SK-N-SH (cell line): ENCODE measurements around the gene TSSK6. TPM values are rescaled to one million over a fixed set of nuclear protein-coding genes. Genes with fewer than 3 reads are reported as not detected.

Experiments
- CTCF ChIA-PET: fragments of 300-600, 350-600 bp; formaldehyde crosslinking; extraction: SDS; loops from one replicate; lab custom pipeline; 2021; lab: Yijun Ruan, JAX
- POLR2A ChIA-PET: fragments of 350-600 bp; sonication (Branson Sonifier 250); formaldehyde crosslinking; extraction: SDS; loops from one replicate; lab custom pipeline; 2020; ENCODE audit warnings: antibody characterized with exemption, inconsistent platforms; lab: Yijun Ruan, JAX
- DNase-seq: peaks from one replicate; pipeline ENCODE4 v3.0.0; 2012
- H2AFZ ChIP-seq: fragments of 200-600 bp; sonication (generic); 2 replicates; pipeline ENCODE4 v1.8.1; 2016; ENCODE audit warnings: antibody characterized with exemption, mild to moderate bottlenecking, low read depth
- H3F3A ChIP-seq: fragments of 200-600 bp; sonication (generic); replicated peaks from 2 replicates; pipeline ENCODE3; 2016; ENCODE audit warnings: antibody characterized with exemption, mild to moderate bottlenecking; ENCODE audit not compliant: insufficient read depth
- H3K27ac ChIP-seq, 2 experiments: fragments of 200-500 bp in 1 of 2; fragments of 200-600 bp in 1 of 2; sonication (Bioruptor generic) in 1 of 2; sonication (generic), shearing (Covaris generic) in 1 of 2; 2 replicates each; pipeline versions ENCODE4 v1.5.1 to v1.6.1; 2014 to 2016; ENCODE audit warnings: low read depth in 2 of 2, inconsistent platforms in 1 of 2, low read length in 1 of 2, mild to moderate bottlenecking in 1 of 2, mixed read lengths in 1 of 2
- H3K27me3 ChIP-seq: fragments of 200-600 bp; sonication (generic), shearing (Covaris generic); 2 replicates; pipeline ENCODE4 v1.6.1; 2016; ENCODE audit warnings: mixed run types; ENCODE audit not compliant: insufficient read depth
- H3K36me3 ChIP-seq, 2 experiments: fragments of 200-500 bp in 1 of 2; fragments of 200-600 bp in 1 of 2; sonication (Bioruptor generic) in 1 of 2; sonication (generic) in 1 of 2; replicated peaks in 1 of 2; 2 replicates each; pipeline versions ENCODE3 to v1.5.1; 2014 to 2016; ENCODE audit warnings: low read length in 1 of 2, mild to moderate bottlenecking in 1 of 2; ENCODE audit not compliant: insufficient read depth in 2 of 2, control insufficient read depth in 1 of 2
- H3K4me1 ChIP-seq, 2 experiments: fragments of 200-500 bp in 1 of 2; fragments of 200-600 bp in 1 of 2; sonication (Bioruptor generic) in 1 of 2; sonication (generic), shearing (Covaris generic) in 1 of 2; 2 replicates each; pipeline versions ENCODE4 v1.5.1 to v1.6.1; 2014 to 2016; ENCODE audit warnings: low read depth in 1 of 2, low read length in 1 of 2, mixed run types in 1 of 2; ENCODE audit not compliant: insufficient read depth in 2 of 2, control insufficient read depth in 1 of 2
- H3K4me2 ChIP-seq: fragments of 200-600 bp; sonication (generic), shearing (Covaris generic); 2 replicates; pipeline ENCODE4 v1.6.1; 2017; ENCODE audit warnings: mixed run types
- H3K4me3 ChIP-seq, 2 experiments: fragments of 200-500 bp in 1 of 2; fragments of 200-600 bp in 1 of 2; sonication (Bioruptor generic) in 1 of 2; sonication (generic), shearing (Covaris generic) in 1 of 2; 2 replicates each; pipeline versions ENCODE4 v1.5.1 to v1.8.1; 2014 to 2016; ENCODE audit warnings: low read depth in 2 of 2, inconsistent platforms in 1 of 2, low read length in 1 of 2, mild to moderate bottlenecking in 1 of 2, mixed read lengths in 1 of 2, moderate library complexity in 1 of 2
- H3K79me2 ChIP-seq: fragments of 200-600 bp; sonication (generic); 2 replicates; pipeline ENCODE4 v1.8.1; 2017; ENCODE audit warnings: mild to moderate bottlenecking; ENCODE audit not compliant: insufficient read depth
- H3K9ac ChIP-seq: fragments of 200-600 bp; sonication (generic); 2 replicates; pipeline ENCODE4 v1.6.1; 2017; ENCODE audit warnings: mixed run types
- H3K9me2 ChIP-seq: fragments of 200-600 bp; sonication (generic); 2 replicates; pipeline ENCODE4 v1.6.1; 2017; ENCODE audit warnings: mixed run types
- H3K9me3 ChIP-seq: fragments of 200-600 bp; sonication (generic); 2 replicates; pipeline ENCODE4 v1.6.1; 2017; ENCODE audit warnings: mixed run types, mild to moderate bottlenecking, moderate library complexity
- H4K20me1 ChIP-seq: fragments of 200-600 bp; sonication (generic); 2 replicates; pipeline ENCODE4 v1.6.1; 2017; ENCODE audit warnings: mild to moderate bottlenecking, mixed run types; ENCODE audit not compliant: insufficient read depth
- ELF1 ChIP-seq: IDR thresholded peaks from 2 replicates; pipeline ENCODE4 v1.4.0; 2012
- EZH2phosphoT487 ChIP-seq: fragments of 200-600 bp; sonication (generic); IDR thresholded peaks from 2 replicates; pipeline ENCODE4 v1.6.1; 2017; ENCODE audit warnings: low read depth, mixed run types, mild to moderate bottlenecking, antibody characterized with exemption, moderate library complexity, borderline replicate concordance
- FOSL2 ChIP-seq: IDR thresholded peaks from 2 replicates; pipeline ENCODE4 v1.4.0; 2012; ENCODE audit warnings: low read depth, mild to moderate bottlenecking, moderate library complexity, borderline replicate concordance
- FOXJ3 ChIP-seq: sonication (generic); formaldehyde crosslinking; IDR thresholded peaks from 2 replicates; pipeline ENCODE4 v1.5.1; 2020; ENCODE audit warnings: mild to moderate bottlenecking, missing genetic modification reagents
- GABPA ChIP-seq: IDR thresholded peaks from 2 replicates; pipeline ENCODE4 v1.4.0; 2012; ENCODE audit warnings: low read depth, mild to moderate bottlenecking
- GATA2 ChIP-seq: sonication (generic); formaldehyde crosslinking; IDR thresholded peaks from 2 replicates; pipeline ENCODE4 v1.5.0; 2020; ENCODE audit warnings: mild to moderate bottlenecking, missing genetic modification reagents
- JUND ChIP-seq: IDR thresholded peaks from 2 replicates; pipeline ENCODE4 v1.4.0; 2012
- MAX ChIP-seq: IDR thresholded peaks from 2 replicates; pipeline ENCODE4 v1.4.0; 2012; ENCODE audit warnings: low read depth
- MXI1 ChIP-seq: IDR thresholded peaks from 2 replicates; pipeline ENCODE4 v1.6.1; 2012; ENCODE audit warnings: mild to moderate bottlenecking, low read depth, low read length, improper control_type of control experiment
- NRF1 ChIP-seq: IDR thresholded peaks from 2 replicates; pipeline ENCODE4 v1.6.1; 2012; ENCODE audit warnings: low read depth, mild to moderate bottlenecking, low read length
- PBX3 ChIP-seq: IDR thresholded peaks from 2 replicates; pipeline ENCODE4; 2012
- POLR2AphosphoS5 ChIP-seq: IDR thresholded peaks from 2 replicates; pipeline ENCODE4 v1.6.1; 2012; ENCODE audit warnings: low read depth, low read length
- RAD21 ChIP-seq: IDR thresholded peaks from 2 replicates; pipeline ENCODE4 v1.6.1; 2012; ENCODE audit warnings: mild to moderate bottlenecking, low read length
- RCOR1 ChIP-seq: fragments of 150-350 bp; IDR thresholded peaks from 2 replicates; pipeline ENCODE4 v1.6.1; 2017; ENCODE audit warnings: antibody characterized with exemption, low read length
- RXRA ChIP-seq: IDR thresholded peaks from 2 replicates; pipeline ENCODE4 v1.4.0; 2012; ENCODE audit warnings: low read depth, mild to moderate bottlenecking, borderline replicate concordance
- TAF1 ChIP-seq: IDR thresholded peaks from 2 replicates; pipeline ENCODE4 v1.6.1; 2012; ENCODE audit warnings: low read depth, mild to moderate bottlenecking, low read length, moderate library complexity, borderline replicate concordance
- TCF12 ChIP-seq: IDR thresholded peaks from 2 replicates; pipeline ENCODE4 v1.4.0; 2012
- WGBS: methylation state at CpG from one replicate; pipeline ENCODE4 v1.1.6; 2017; ENCODE audit warnings: low lambda C conversion rate; 5-methylcytosine and 5-hydroxymethylcytosine counted together
- polyA plus RNA-seq, 3 experiments: library from polyadenylated mRNA; depleted of rRNA; stranded (reverse); fragments of >200 nt; gene quantifications; 2 replicates each; pipeline ENCODE4 v1.2.3, GENCODE V29; 2012
- TF ChIP-seq, protein P1 (sequence below): IDR thresholded peaks from 2 replicates; pipeline ENCODE4 v1.4.0; 2012; ENCODE audit warnings: low read depth, borderline replicate concordance
- TF ChIP-seq, protein P2 (sequence below): fragments of 200-600 bp; sonication (generic); IDR thresholded peaks from 2 replicates; pipeline ENCODE4 v1.6.1; 2017; ENCODE audit warnings: antibody characterized with exemption, mild to moderate bottlenecking, moderate library complexity
- TF ChIP-seq, protein P3 (sequence below): IDR thresholded peaks from 2 replicates; pipeline ENCODE4 v1.4.0; 2012; ENCODE audit warnings: low read depth, borderline replicate concordance

The TSSK6 gene
- polyA plus RNA-seq, 1 of the 3 experiments (the other 2 are of a cell fraction), result 3.1 TPM

DNA sequence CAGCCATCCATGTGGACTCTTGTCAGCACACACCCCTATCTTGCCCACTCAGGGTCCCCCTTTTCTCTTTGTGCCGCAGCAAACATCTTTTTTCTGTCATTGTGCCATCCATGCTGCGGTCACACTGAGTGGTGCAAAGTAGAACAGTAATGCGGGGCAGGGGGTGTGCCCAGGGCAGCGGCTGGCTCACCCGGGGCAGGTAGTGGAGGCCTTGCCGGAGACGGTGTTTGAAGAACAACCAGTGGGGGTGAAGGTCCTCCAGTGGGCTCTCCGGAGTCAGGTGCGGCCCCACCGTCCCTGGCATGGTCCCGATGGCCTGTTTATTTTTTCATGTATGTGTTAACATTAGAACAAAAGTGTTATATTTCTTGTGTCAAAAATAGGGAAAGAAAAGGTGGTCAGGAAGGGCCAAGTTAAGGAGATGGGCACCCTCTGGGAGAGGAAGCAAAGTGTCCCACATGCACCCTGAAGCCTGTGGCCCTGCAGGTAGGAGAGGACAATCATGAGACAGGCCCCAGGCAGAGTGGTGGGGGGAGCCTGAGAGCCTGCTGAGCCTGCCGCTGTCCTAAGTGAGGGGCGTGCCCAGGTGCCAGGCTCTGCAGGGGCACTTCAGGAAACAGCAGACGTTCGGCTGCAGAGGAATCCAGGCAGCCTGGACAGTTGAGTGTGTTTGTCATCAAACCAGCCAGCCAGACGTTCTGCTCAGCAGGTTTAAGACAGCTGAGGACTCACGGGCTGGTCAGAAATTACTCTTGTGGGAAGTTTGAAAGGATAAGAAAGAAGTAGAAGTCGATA lies 12.3 kb downstream of the TSSK6 start:
- no peak for DNase-seq
- Histone ChIP-seq H3K4me2 (no peak overlapping the region), H3K9me2 (no peaks in the 10 kb centered on the region), H3K27ac (no peak overlapping the region), H3F3A (no peaks in the 10 kb centered on the region), H3K36me3 (peaks cover 9 to 75% of the 10 kb centered on the region in 2 experiments), H3K9me3 (no peaks in the 10 kb centered on the region), H3K4me3 (no peak overlapping the region), H3K9ac (no peak overlapping the region), H4K20me1 (no peaks in the 10 kb centered on the region), H2AFZ (no peak overlapping the region), H3K79me2 (no peaks in the 10 kb centered on the region), H3K27me3 (no peaks in the 10 kb centered on the region), H3K4me1 (no peaks in the 10 kb centered on the region)
- TF ChIP-seq RCOR1 (no peak), FOXJ3 (CRISPR knock-in tag) (no peak), JUND (no peak), ELF1 (no peak), EZH2phosphoT487 (no peak), PBX3 (no peak), RAD21 (no peak), GABPA (no peak), MAX (no peak), MXI1 (no peak), FOSL2 (no peak)
- TF ChIP-seq, protein P1, sequence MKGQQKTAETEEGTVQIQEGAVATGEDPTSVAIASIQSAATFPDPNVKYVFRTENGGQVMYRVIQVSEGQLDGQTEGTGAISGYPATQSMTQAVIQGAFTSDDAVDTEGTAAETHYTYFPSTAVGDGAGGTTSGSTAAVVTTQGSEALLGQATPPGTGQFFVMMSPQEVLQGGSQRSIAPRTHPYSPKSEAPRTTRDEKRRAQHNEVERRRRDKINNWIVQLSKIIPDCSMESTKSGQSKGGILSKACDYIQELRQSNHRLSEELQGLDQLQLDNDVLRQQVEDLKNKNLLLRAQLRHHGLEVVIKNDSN, result no peak
- 93% methylated on average over 17 of the region's 18 CpGs for WGBS
- CTCF ChIA-PET, result no interaction called here
- POLR2A ChIA-PET, result no interaction called here

DNA sequence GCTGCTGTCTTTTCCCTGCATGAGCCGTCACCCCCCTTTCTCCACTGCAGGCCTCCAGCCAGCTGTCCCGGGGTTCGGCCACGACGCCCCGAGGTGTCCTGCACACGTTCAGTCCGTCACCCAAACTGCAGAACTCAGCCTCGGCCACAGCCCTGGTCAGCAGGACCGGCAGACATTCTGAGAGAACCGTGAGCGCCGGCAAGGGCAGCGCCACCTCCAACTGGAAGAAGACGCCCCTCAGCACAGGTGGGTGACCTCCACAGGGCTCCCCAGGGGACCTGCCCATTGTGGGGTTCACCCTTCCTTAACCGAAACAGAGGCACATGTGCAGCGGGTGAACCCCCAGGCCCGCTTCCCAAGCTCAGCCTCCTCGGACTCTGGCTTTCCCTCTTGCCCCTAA lies 13.1 kb downstream of the TSSK6 start:
- Histone ChIP-seq H3K4me3 (no peak overlapping the region), H4K20me1 (no peaks in the 10 kb centered on the region), H3K9me2 (no peaks in the 10 kb centered on the region), H3K4me1 (no peaks in the 10 kb centered on the region), H3K79me2 (no peaks in the 10 kb centered on the region), H3K4me2 (no peak overlapping the region), H3K9ac (no peak overlapping the region), H3K27ac (no peak overlapping the region), H3K27me3 (no peaks in the 10 kb centered on the region), H3F3A (no peaks in the 10 kb centered on the region), H2AFZ (no peak overlapping the region), H3K36me3 (peaks cover 6 to 70% of the 10 kb centered on the region in 2 experiments), H3K9me3 (no peaks in the 10 kb centered on the region)
- ChIA-PET CTCF (interaction anchor here (1.0 kb wide), 1 partner anchor 13 kb away, joined by 4 read pairs; no protein-coding TSS in a partner anchor), POLR2A (no interaction called here)
- WGBS, result 96% methylated on average over 12 of the region's 19 CpGs
- no peak for DNase-seq
- TF ChIP-seq TCF12 (no peak), GABPA (no peak), EZH2phosphoT487 (no peak), GATA2 (CRISPR knock-in tag) (no peak), TAF1 (no peak), RXRA (no peak), JUND (no peak), ELF1 (no peak), PBX3 (no peak), MAX (no peak), NRF1 (no peak), POLR2AphosphoS5 (no peak)
- TF ChIP-seq, protein P2, sequence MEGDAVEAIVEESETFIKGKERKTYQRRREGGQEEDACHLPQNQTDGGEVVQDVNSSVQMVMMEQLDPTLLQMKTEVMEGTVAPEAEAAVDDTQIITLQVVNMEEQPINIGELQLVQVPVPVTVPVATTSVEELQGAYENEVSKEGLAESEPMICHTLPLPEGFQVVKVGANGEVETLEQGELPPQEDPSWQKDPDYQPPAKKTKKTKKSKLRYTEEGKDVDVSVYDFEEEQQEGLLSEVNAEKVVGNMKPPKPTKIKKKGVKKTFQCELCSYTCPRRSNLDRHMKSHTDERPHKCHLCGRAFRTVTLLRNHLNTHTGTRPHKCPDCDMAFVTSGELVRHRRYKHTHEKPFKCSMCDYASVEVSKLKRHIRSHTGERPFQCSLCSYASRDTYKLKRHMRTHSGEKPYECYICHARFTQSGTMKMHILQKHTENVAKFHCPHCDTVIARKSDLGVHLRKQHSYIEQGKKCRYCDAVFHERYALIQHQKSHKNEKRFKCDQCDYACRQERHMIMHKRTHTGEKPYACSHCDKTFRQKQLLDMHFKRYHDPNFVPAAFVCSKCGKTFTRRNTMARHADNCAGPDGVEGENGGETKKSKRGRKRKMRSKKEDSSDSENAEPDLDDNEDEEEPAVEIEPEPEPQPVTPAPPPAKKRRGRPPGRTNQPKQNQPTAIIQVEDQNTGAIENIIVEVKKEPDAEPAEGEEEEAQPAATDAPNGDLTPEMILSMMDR, result no peak
- TF ChIP-seq, protein P3, sequence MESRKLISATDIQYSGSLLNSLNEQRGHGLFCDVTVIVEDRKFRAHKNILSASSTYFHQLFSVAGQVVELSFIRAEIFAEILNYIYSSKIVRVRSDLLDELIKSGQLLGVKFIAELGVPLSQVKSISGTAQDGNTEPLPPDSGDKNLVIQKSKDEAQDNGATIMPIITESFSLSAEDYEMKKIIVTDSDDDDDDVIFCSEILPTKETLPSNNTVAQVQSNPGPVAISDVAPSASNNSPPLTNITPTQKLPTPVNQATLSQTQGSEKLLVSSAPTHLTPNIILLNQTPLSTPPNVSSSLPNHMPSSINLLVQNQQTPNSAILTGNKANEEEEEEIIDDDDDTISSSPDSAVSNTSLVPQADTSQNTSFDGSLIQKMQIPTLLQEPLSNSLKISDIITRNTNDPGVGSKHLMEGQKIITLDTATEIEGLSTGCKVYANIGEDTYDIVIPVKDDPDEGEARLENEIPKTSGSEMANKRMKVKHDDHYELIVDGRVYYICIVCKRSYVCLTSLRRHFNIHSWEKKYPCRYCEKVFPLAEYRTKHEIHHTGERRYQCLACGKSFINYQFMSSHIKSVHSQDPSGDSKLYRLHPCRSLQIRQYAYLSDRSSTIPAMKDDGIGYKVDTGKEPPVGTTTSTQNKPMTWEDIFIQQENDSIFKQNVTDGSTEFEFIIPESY, result no peak
